HEK293 (cell line): ENCODE measurements around the gene MAGI1.

Experiments used
- ZNF138 ChIP-seq: fragments of 450-650 bp; formaldehyde crosslinking; IDR thresholded peaks from 2 replicates; pipeline ENCODE4 v1.5.1; 2016; ENCODE audit warnings: missing biosample characterization, missing genetic modification characterization, borderline replicate concordance
- ZNF146 ChIP-seq: fragments of 450-650 bp; formaldehyde crosslinking; IDR thresholded peaks from 2 replicates; pipeline ENCODE4 v1.5.1; 2016; ENCODE audit warnings: missing biosample characterization, missing genetic modification characterization
- ZNF24 ChIP-seq: fragments of 450-650 bp; formaldehyde crosslinking; IDR thresholded peaks from 2 replicates; pipeline ENCODE4 v1.5.1; 2016; ENCODE audit warnings: missing biosample characterization, missing genetic modification characterization
- ZNF350 ChIP-seq: fragments of 450-650 bp; formaldehyde crosslinking; IDR thresholded peaks from 2 replicates; pipeline ENCODE4 v1.5.0; 2017; ENCODE audit warnings: missing biosample characterization, mild to moderate bottlenecking, missing genetic modification characterization
- ZNF549 ChIP-seq: fragments of 450-650 bp; IDR thresholded peaks from 2 replicates; pipeline ENCODE4 v1.5.1; 2018; ENCODE audit warnings: missing biosample characterization, missing genetic modification characterization, mild to moderate bottlenecking, inconsistent platforms, moderate library complexity
- ZNF664 ChIP-seq: fragments of 450-650 bp; formaldehyde crosslinking; IDR thresholded peaks from 2 replicates; pipeline ENCODE4 v1.5.1; 2016; ENCODE audit warnings: missing biosample characterization, missing genetic modification characterization
- ZNF776 ChIP-seq: fragments of 450-650 bp; formaldehyde crosslinking; IDR thresholded peaks from 2 replicates; pipeline ENCODE4 v1.5.0; 2017; ENCODE audit warnings: missing biosample characterization, missing genetic modification characterization, borderline replicate concordance
- TF ChIP-seq, protein P1 (sequence below): fragments of 450-650 bp; formaldehyde crosslinking; optimal IDR thresholded peaks from 2 replicates; pipeline ENCODE3; 2016; ENCODE audit warnings: missing biosample characterization, mild to moderate bottlenecking, missing genetic modification characterization
- TF ChIP-seq, protein P2 (sequence below): fragments of 450-650 bp; formaldehyde crosslinking; IDR thresholded peaks from 2 replicates; pipeline ENCODE4 v1.5.1; 2016; ENCODE audit warnings: missing biosample characterization, missing genetic modification characterization
- TF ChIP-seq, protein P3 (sequence below): fragments of 450-650 bp; formaldehyde crosslinking; IDR thresholded peaks from 2 replicates; pipeline ENCODE4 v1.5.1; 2016; ENCODE audit warnings: missing biosample characterization, missing genetic modification characterization
- TF ChIP-seq, protein P4 (sequence below): fragments of 450-650 bp; formaldehyde crosslinking; IDR thresholded peaks from 2 replicates; pipeline ENCODE4 v1.5.1; 2016; ENCODE audit warnings: missing biosample characterization, missing genetic modification characterization
- TF ChIP-seq, protein P5 (sequence below): fragments of 450-650 bp; formaldehyde crosslinking; IDR thresholded peaks from 2 replicates; pipeline ENCODE4 v1.5.1; 2016; ENCODE audit warnings: missing biosample characterization, missing genetic modification characterization

DNA sequence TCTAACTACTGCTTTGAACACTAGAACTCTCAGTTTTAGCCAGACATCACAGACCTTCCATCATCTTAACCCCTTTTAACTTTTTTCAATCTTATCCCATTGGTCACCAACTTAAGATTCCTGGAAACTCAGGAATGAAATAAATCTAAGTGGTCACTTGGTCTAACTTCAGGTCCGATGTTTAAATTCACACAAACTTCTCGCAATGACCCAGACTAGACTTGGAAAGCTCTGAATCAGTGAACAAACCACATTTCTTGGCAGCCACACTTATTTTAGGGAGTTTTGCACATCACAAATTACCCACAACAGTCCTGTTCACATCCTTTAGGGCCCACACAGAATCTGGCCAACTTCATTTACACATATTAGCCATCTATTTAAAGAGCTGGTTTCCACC is 118.9 kb downstream of the MAGI1 start:
- TF ChIP-seq ZNF664 (tag by site-specific recombination) (no peak), ZNF146 (tag by site-specific recombination) (no peak), ZNF350 (no peak), ZNF138 (no peak), ZNF549 (no peak), ZNF24 (tag by site-specific recombination) (no peak), ZNF776 (no peak)
- TF ChIP-seq, protein P1, sequence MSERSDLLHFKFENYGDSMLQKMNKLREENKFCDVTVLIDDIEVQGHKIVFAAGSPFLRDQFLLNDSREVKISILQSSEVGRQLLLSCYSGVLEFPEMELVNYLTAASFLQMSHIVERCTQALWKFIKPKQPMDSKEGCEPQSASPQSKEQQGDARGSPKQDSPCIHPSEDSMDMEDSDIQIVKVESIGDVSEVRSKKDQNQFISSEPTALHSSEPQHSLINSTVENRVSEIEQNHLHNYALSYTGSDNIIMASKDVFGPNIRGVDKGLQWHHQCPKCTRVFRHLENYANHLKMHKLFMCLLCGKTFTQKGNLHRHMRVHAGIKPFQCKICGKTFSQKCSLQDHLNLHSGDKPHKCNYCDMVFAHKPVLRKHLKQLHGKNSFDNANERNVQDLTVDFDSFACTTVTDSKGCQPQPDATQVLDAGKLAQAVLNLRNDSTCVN (tag by site-specific recombination), result no peak
- TF ChIP-seq, protein P2, sequence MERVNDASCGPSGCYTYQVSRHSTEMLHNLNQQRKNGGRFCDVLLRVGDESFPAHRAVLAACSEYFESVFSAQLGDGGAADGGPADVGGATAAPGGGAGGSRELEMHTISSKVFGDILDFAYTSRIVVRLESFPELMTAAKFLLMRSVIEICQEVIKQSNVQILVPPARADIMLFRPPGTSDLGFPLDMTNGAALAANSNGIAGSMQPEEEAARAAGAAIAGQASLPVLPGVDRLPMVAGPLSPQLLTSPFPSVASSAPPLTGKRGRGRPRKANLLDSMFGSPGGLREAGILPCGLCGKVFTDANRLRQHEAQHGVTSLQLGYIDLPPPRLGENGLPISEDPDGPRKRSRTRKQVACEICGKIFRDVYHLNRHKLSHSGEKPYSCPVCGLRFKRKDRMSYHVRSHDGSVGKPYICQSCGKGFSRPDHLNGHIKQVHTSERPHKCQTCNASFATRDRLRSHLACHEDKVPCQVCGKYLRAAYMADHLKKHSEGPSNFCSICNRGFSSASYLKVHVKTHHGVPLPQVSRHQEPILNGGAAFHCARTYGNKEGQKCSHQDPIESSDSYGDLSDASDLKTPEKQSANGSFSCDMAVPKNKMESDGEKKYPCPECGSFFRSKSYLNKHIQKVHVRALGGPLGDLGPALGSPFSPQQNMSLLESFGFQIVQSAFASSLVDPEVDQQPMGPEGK (tag by site-specific recombination), result no peak
- TF ChIP-seq, protein P3, sequence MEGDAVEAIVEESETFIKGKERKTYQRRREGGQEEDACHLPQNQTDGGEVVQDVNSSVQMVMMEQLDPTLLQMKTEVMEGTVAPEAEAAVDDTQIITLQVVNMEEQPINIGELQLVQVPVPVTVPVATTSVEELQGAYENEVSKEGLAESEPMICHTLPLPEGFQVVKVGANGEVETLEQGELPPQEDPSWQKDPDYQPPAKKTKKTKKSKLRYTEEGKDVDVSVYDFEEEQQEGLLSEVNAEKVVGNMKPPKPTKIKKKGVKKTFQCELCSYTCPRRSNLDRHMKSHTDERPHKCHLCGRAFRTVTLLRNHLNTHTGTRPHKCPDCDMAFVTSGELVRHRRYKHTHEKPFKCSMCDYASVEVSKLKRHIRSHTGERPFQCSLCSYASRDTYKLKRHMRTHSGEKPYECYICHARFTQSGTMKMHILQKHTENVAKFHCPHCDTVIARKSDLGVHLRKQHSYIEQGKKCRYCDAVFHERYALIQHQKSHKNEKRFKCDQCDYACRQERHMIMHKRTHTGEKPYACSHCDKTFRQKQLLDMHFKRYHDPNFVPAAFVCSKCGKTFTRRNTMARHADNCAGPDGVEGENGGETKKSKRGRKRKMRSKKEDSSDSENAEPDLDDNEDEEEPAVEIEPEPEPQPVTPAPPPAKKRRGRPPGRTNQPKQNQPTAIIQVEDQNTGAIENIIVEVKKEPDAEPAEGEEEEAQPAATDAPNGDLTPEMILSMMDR, result no peak
- TF ChIP-seq, protein P4, sequence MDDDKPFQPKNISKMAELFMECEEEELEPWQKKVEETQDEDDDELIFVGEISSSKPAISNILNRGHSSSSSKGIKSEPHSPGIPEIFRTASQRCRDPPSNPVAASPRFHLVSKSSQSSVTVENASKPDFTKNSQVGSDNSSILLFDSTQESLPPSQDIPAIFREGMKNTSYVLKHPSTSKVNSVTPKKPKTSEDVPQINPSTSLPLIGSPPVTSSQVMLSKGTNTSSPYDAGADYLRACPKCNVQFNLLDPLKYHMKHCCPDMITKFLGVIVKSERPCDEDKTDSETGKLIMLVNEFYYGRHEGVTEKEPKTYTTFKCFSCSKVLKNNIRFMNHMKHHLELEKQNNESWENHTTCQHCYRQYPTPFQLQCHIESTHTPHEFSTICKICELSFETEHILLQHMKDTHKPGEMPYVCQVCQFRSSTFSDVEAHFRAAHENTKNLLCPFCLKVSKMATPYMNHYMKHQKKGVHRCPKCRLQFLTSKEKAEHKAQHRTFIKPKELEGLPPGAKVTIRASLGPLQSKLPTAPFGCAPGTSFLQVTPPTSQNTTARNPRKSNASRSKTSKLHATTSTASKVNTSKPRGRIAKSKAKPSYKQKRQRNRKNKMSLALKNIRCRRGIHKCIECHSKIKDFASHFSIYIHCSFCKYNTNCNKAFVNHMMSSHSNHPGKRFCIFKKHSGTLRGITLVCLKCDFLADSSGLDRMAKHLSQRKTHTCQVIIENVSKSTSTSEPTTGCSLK (tag by site-specific recombination), result no peak
- TF ChIP-seq, protein P5, sequence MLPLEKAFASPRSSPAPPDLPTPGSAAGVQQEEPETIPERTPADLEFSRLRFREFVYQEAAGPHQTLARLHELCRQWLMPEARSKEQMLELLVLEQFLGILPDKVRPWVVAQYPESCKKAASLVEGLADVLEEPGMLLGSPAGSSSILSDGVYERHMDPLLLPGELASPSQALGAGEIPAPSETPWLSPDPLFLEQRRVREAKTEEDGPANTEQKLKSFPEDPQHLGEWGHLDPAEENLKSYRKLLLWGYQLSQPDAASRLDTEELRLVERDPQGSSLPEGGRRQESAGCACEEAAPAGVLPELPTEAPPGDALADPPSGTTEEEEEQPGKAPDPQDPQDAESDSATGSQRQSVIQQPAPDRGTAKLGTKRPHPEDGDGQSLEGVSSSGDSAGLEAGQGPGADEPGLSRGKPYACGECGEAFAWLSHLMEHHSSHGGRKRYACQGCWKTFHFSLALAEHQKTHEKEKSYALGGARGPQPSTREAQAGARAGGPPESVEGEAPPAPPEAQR (tag by site-specific recombination), result no peak
